Retinal pigment epithelial cell (primary cell): Measurements from ENCODE around the gene GTF3C5.
"Not testable (repeated sequence)": the region's sequence is repeated elsewhere in the genome, so short reads cannot be mapped to it uniquely, and the experiment has no call there.

Experiments used
- DNase-seq: peaks from one replicate; pipeline ENCODE4 v3.0.0-alpha.2; 2010; ENCODE audit warnings: low read depth
- H3K4me3 ChIP-seq: 2 replicates; pipeline ENCODE4 v1.5.1; 2011; ENCODE audit warnings: mild to moderate bottlenecking, low read length, control low read depth, moderate library complexity
- TF ChIP-seq, protein P1 (sequence below): conservative IDR thresholded peaks from 2 replicates; pipeline ENCODE4 v1.5.1; 2011; ENCODE audit warnings: low read depth, low read length, control low read depth, inconsistent platforms

GTF3C5 gene

DNA sequence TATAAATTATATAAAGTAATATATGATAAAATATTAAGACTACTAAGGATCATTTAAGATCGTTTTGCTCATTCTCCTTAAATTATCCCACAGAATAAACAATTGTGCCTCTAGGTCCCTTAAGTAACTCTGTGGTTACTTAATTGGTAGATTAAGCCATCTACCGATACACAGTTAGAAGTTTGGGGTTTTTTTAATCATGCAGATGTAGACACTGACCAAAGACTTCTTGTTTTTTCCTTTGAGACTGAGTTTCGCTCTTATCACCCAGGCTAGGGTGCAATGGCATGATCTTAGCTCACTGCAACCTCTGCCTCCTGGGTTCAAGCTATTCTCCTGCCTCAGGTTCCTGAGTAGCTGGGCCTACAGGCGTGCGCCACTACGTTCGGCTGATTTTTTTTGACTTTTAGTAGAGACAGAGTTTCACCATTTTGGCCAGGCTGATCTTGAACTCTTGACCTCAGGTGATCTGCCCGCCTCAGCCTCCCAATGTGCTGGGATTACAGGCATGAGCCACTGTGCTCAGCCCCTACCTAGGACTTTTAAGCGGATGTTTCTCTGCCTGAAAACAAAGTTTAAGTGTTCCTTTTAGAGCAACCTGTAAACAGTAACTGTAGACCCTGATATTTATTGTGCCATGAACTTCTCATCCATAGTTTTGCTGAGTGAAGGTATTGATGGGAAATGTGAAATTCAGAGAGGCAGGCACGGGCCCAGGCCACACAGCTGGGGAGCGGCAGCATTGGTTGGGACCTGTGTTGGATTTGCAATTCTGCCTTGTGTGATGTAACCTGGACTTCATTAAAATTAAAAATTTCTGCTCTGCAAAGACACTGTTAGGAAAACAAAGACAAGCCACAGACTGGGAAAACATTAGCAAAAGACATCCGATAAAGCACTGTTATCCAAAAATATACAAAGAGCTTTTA lies 42.6 kb downstream of the GTF3C5 start:
- no peak overlapping the region for H3K4me3 ChIP-seq
- TF ChIP-seq, protein P1, sequence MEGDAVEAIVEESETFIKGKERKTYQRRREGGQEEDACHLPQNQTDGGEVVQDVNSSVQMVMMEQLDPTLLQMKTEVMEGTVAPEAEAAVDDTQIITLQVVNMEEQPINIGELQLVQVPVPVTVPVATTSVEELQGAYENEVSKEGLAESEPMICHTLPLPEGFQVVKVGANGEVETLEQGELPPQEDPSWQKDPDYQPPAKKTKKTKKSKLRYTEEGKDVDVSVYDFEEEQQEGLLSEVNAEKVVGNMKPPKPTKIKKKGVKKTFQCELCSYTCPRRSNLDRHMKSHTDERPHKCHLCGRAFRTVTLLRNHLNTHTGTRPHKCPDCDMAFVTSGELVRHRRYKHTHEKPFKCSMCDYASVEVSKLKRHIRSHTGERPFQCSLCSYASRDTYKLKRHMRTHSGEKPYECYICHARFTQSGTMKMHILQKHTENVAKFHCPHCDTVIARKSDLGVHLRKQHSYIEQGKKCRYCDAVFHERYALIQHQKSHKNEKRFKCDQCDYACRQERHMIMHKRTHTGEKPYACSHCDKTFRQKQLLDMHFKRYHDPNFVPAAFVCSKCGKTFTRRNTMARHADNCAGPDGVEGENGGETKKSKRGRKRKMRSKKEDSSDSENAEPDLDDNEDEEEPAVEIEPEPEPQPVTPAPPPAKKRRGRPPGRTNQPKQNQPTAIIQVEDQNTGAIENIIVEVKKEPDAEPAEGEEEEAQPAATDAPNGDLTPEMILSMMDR, result no peak
- DNase-seq, result no peak

DNA sequence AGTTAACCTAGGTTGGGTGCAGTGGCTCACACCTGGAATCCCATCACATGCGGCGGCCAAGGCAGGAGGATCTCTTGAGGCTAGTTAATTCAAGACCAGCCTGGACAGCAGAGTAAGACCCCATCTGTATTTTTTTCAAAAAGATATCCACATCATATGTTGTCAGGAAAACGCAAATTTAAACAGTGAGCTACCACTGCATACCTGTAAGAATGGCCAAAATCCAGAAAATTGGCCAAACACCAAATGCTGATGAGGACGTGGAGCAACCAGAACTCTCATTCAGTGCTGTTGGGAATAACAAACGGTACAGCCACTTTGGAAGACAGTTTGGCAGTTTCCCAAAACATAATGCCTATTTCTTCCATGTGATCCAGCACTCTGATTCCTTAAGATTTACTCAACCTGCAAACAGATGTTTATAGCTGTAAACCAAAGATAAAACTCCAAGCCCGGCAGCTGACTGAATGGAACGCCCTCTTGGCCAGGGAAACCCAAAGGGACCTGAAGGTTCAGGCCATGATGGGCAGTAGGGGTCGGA lies 43.4 kb downstream of the GTF3C5 start:
- TF ChIP-seq, protein P1, result no peak
- H3K4me3 ChIP-seq, result no peak overlapping the region
- DNase-seq, result no peak

DNA sequence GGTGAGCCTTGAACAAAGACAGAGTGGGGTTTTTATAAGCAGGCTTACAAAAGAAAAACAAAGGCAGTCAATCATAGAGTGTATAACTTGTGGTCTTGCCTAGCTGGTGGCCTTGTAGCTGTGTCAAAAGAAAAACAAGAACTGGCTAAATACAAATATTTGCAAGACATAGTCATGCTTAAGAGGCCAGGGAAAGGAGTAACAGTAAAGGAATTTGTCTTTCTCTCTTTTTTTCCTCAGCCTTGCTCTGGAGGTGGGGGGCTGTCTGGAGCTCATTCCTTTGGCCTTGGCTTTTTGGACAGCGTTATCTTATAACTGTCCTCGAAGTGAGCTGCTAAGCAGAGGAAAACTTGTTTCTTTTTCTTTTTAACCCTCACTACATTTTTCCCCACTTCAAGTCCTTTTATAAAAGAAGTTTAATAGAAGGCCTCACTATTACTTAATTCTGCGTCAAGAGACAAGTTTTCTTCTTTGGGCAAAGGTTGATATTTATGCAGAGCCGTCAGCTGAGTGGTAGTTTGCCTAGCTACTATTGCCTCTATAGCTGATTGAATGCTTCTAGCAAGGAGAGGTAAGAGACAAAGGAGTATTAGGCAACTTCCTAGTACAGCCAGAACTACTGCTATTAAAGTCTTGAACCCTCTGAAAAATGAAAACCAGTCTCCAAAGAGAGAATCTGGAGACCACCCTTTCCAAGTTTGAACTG lies 45.3 kb downstream of the GTF3C5 start:
- DNase-seq, result peak; percentile 34
- no peak overlapping the region for H3K4me3 ChIP-seq
- TF ChIP-seq, protein P1, result no peak

GRCh38 chr9:133076691-133077090 lies 45.9 kb downstream of the GTF3C5 start:
- TF ChIP-seq, protein P1, result no peak
- DNase-seq, result no peak
- no peak overlapping the region for H3K4me3 ChIP-seq

DNA sequence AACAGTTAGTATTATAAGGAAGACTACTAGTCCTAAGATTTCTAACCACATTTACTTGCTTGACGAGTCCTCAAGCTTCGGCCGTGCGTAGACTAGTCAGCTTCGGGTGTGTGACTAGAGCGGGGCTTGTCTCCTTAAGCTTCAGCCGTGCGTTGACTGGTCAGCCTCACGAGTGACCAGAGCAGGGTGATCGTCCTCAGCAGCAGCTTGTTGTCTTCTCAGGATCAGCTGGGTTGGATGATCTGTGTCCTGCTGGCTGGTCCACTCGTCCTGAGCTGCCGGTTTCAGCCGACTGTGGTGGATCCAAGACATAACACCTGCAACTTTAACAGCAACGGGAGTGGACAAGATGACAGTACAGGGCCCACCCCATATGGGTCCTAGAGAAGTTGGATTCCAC lies 47.7 kb downstream of the GTF3C5 start:
- TF ChIP-seq, protein P1, result no peak
- no peak overlapping the region for H3K4me3 ChIP-seq
- DNase-seq, result no peak

DNA sequence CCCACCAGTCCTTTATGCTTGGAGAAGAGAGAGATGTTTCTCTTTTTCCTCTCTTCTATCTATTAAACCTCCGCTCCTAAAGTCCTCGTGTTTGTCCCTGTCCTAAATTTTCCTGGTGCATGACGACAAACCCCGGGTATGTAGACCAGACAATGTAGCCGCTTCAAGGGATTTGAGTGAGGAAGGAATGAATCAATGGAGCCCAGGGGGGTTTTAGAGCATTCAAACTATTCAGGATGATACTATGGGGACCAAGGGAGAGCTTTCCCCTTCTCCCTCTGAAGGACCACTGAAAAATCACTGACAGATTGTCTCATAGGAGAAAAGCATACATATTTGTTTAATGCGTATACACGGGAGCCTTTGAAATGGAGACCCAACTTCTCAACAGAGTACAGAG lies 49.4 kb downstream of the GTF3C5 start:
- DNase-seq, result no peak
- H3K4me3 ChIP-seq, result no peak overlapping the region
- TF ChIP-seq, protein P1, result no peak

- not testable (repeated sequence) for DNase-seq, H3K4me3 ChIP-seq
Measured at GRCh38 chr9:133080786-133081779, 50.3 kb downstream of the GTF3C5 start.

DNA sequence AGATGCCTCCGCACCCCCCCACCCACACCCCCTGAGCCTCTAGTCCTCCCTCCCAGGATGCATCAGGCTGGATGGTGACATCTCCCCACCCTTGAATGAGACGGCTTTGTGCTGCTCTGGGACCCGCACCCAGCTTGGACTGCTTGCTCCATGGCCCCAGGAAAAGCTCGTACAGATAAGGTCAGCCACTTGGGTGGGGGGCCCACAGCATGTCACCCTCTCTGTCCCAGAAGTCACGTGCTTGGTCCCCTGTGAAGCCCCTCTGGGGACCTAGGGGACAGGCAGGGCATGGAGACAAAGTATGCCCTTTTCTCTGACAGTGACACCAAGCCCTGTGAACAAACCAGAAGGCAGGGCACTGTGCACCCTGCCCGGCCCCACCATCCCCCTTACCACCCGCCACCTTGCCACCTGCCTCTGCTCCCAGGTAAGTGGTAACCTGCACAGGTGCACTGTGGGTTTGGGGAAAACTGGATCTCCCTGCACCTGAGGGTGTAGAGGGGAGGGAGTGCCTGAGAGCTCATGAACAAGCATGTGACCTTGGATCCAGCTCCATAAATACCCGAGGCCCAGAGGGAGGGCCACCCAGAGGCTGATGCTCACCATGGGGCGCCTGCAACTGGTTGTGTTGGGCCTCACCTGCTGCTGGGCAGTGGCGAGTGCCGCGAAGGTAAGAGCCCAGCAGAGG lies 51.3 kb downstream of the GTF3C5 start:
- DNase-seq, H3K4me3 ChIP-seq: not testable (repeated sequence)

- DNase-seq, H3K4me3 ChIP-seq: not testable (repeated sequence)
Measured at GRCh38 chr9:133083688-133084087, 52.9 kb downstream of the GTF3C5 start.
